Measurements from ENCODE around the gene CSTB. TPM values are rescaled to one million over a fixed set of nuclear protein-coding genes. Genes with fewer than 3 reads are reported as not detected.

The CSTB gene
- total RNA-seq, 4 donors from 2014 or later: 17.5 to 39.9 (median 27.9) TPM

DNA sequence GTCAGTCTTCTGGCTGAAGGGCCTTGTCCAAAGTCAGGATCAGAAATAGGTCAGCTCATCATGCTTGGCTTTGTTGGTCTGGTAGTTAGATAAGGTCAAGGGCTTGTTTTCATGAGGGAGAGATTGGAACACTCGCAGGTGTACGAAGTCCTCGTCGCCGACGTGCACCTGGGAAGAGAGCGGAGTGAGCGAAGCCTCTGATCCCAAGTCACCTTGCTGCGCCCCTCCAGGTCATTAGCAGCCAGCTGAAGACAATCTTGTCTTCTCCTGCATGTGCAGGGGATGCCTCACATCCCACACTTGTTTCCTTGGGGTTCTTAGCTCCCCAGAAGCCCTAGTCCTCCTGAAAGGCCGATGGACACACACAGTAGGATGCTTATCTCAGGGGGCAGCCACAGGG is 1.9 kb downstream of the CSTB start:
- peaks cover 21% of the 10 kb centered on the region for H3K4me1 ChIP-seq
- H3K9me3 ChIP-seq: no peaks in the 10 kb centered on the region
- no peak overlapping the region for H3K27ac ChIP-seq
- no peak for TF ChIP-seq EP300 (IDR thresholded peaks at IDR 0.05)
- TF ChIP-seq, protein P1, sequence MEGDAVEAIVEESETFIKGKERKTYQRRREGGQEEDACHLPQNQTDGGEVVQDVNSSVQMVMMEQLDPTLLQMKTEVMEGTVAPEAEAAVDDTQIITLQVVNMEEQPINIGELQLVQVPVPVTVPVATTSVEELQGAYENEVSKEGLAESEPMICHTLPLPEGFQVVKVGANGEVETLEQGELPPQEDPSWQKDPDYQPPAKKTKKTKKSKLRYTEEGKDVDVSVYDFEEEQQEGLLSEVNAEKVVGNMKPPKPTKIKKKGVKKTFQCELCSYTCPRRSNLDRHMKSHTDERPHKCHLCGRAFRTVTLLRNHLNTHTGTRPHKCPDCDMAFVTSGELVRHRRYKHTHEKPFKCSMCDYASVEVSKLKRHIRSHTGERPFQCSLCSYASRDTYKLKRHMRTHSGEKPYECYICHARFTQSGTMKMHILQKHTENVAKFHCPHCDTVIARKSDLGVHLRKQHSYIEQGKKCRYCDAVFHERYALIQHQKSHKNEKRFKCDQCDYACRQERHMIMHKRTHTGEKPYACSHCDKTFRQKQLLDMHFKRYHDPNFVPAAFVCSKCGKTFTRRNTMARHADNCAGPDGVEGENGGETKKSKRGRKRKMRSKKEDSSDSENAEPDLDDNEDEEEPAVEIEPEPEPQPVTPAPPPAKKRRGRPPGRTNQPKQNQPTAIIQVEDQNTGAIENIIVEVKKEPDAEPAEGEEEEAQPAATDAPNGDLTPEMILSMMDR (IDR thresholded peaks at IDR 0.05): no peak
- no peak for TF ChIP-seq POLR2A (IDR thresholded peaks at IDR 0.05)
- TF ChIP-seq POLR2AphosphoS5 (IDR thresholded peaks at IDR 0.05): no peak
- DNase-seq (ENCODE audit: low spot score in 2 of 2): no peak
- 92% methylated on average over 10 of the region's 10 CpGs for WGBS
- peak overlapping the region; percentile 91 for H3K4me3 ChIP-seq
- peaks cover 20% of the 10 kb centered on the region for H3K36me3 ChIP-seq
- no peaks in the 10 kb centered on the region for H3K27me3 ChIP-seq

- Histone ChIP-seq H3K27me3 (no peaks in the 10 kb centered on the region), H3K36me3 (peaks cover 20% of the 10 kb centered on the region), H3K4me1 (peaks cover 29% of the 10 kb centered on the region), H3K27ac (no peak overlapping the region), H3K9me3 (no peaks in the 10 kb centered on the region), H3K4me3 (no peak overlapping the region)
- WGBS: 72% methylated on average over 6 of the region's 6 CpGs
- DNase-seq (ENCODE audit: low spot score in 2 of 2): no peak
- TF ChIP-seq EP300 (IDR thresholded peaks at IDR 0.05): no peak
- TF ChIP-seq POLR2A (IDR thresholded peaks at IDR 0.05): no peak
- TF ChIP-seq, protein P1 (IDR thresholded peaks at IDR 0.05): no peak
- no peak for TF ChIP-seq POLR2AphosphoS5 (IDR thresholded peaks at IDR 0.05)
Measured at GRCh38 chr21:43772425-43772821, 3.7 kb downstream of the CSTB start.

- Histone ChIP-seq H3K4me1 (peaks cover 29% of the 10 kb centered on the region), H3K27ac (no peak overlapping the region), H3K36me3 (peaks cover 20% of the 10 kb centered on the region), H3K27me3 (no peaks in the 10 kb centered on the region), H3K9me3 (no peaks in the 10 kb centered on the region), H3K4me3 (no peak overlapping the region)
- DNase-seq (ENCODE audit: low spot score in 2 of 2): no peak
- TF ChIP-seq POLR2AphosphoS5 (IDR thresholded peaks at IDR 0.05) (no peak), EP300 (IDR thresholded peaks at IDR 0.05) (no peak)
- TF ChIP-seq, protein P1 (IDR thresholded peaks at IDR 0.05): no peak
- WGBS: 79% methylated on average over 13 of the region's 13 CpGs
Measured at GRCh38 chr21:43771698-43772424, 4.2 kb downstream of the CSTB start.

GRCh38 chr21:43771199-43771675 is 4.9 kb downstream of the CSTB start:
- Histone ChIP-seq H3K4me3 (no peak overlapping the region), H3K27me3 (no peaks in the 10 kb centered on the region), H3K4me1 (peaks cover 29% of the 10 kb centered on the region), H3K36me3 (peaks cover 20% of the 10 kb centered on the region), H3K9me3 (no peaks in the 10 kb centered on the region), H3K27ac (no peak overlapping the region)
- TF ChIP-seq POLR2AphosphoS5 (IDR thresholded peaks at IDR 0.05): no peak
- TF ChIP-seq EP300 (IDR thresholded peaks at IDR 0.05): no peak
- no peak for DNase-seq (ENCODE audit: low spot score in 2 of 2)
- 51% methylated on average over 13 of the region's 13 CpGs for WGBS

DNA sequence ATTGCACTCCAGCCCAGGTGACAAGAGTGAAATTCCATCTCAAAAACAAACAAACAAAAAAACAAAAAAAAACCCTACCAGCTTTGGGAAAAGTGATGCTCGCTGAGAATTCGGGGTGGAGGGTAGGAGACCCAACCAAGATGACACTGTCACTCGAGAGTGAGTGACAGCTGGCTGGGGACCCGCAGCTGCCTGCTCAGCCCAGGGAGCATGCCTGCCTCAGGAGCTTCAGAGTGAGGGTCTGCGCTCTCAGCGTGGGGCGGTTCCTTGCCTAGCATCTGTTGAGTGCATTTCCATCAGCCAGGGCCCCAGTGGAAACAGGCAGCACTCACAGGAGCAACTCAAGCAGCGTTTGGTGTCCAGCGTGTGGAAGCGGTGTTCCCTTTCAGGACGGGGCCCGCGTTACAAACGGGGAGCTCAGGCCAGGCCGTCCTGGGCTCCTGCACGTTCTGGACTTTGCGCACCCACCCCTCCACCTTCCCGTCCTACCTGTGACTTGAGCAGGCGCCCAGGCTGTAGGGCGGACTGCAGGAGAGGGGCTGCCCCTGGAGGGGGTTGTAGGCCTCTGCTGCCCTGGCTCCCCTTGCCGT is 5.9 kb downstream of the CSTB start:
- Histone ChIP-seq H3K4me3 (no peak overlapping the region), H3K27ac (no peak overlapping the region), H3K9me3 (no peaks in the 10 kb centered on the region), H3K4me1 (peaks cover 25% of the 10 kb centered on the region), H3K27me3 (no peaks in the 10 kb centered on the region), H3K36me3 (peaks cover 20% of the 10 kb centered on the region)
- no peak for DNase-seq (ENCODE audit: low spot score in 2 of 2)
- TF ChIP-seq EP300 (IDR thresholded peaks at IDR 0.05) (no peak), POLR2AphosphoS5 (IDR thresholded peaks at IDR 0.05) (no peak), POLR2A (IDR thresholded peaks at IDR 0.05) (no peak)
- TF ChIP-seq, protein P1 (IDR thresholded peaks at IDR 0.05): no peak
- 95% methylated on average over 18 of the region's 21 CpGs for WGBS
